PC-9 (cell line): Measurements from ENCODE around the gene SLC27A2. TPM values are rescaled to one million over a fixed set of nuclear protein-coding genes. Genes with fewer than 3 reads are reported as not detected.
"Not testable (repeated sequence)": the region's sequence is repeated elsewhere in the genome, so short reads cannot be mapped to it uniquely, and the experiment has no call there.

Experiments used
- BruUV-seq: library from RNA; stranded (reverse); fragments of 400-500 nt; replicated peaks from 2 replicates; lab custom pipeline; 2021; lab: Mats Ljungman, UMichigan
- CTCF ChIA-PET: fragments of 300-600 bp; sonication (Branson Sonifier 250); formaldehyde crosslinking; loops from one replicate; lab custom pipeline; 2022; ENCODE audit warnings: antibody characterized with exemption; lab: Charles Lee
- POLR2A ChIA-PET: fragments of 300-600 bp; sonication (Branson Sonifier 250); formaldehyde crosslinking; loops from one replicate; lab custom pipeline; 2022; ENCODE audit warnings: antibody characterized with exemption; ENCODE audit not compliant: unreplicated experiment; lab: Charles Lee
- DNase-seq, 2 experiments: peaks; one replicate each; pipeline versions ENCODE4 v3.0.0 to v3.0.0-alpha.2; 2015 to 2022; ENCODE audit warnings: mixed read lengths in 1 of 2
- H2AFZ ChIP-seq: fragments of 200-600 bp; sonication (generic); 2 replicates; pipeline ENCODE4 v1.8.1; 2017; ENCODE audit warnings: antibody characterized with exemption
- H3F3A ChIP-seq: fragments of 200-600 bp; sonication (generic); 2 replicates; pipeline ENCODE4 v1.8.1; 2017; ENCODE audit warnings: antibody characterized with exemption, mild to moderate bottlenecking, low read depth; ENCODE audit not compliant: insufficient read depth
- H3K27ac ChIP-seq: fragments of 200-600 bp; sonication (generic); 2 replicates; pipeline ENCODE4 v1.6.1; 2016; ENCODE audit warnings: mixed run types
- H3K27me3 ChIP-seq: fragments of 200-600 bp; sonication (generic); 2 replicates; pipeline ENCODE4 v1.6.1; 2016; ENCODE audit warnings: low read depth, mixed run types; ENCODE audit not compliant: insufficient read depth
- H3K36me3 ChIP-seq: fragments of 200-600 bp; sonication (generic); 2 replicates; pipeline ENCODE4 v1.6.1; 2016; ENCODE audit warnings: low read depth, mixed run types
- H3K4me1 ChIP-seq: fragments of 200-600 bp; sonication (generic); replicated peaks from 2 replicates; pipeline ENCODE4 v1.6.1; 2016; ENCODE audit warnings: mixed run types; ENCODE audit not compliant: insufficient read depth
- H3K4me2 ChIP-seq: fragments of 200-600 bp; sonication (generic); 2 replicates; pipeline ENCODE4 v1.6.1; 2017; ENCODE audit warnings: mixed run types
- H3K4me3 ChIP-seq: fragments of 200-600 bp; sonication (generic); 2 replicates; pipeline ENCODE4 v1.6.1; 2016; ENCODE audit warnings: mixed run types
- H3K79me2 ChIP-seq: fragments of 200-600 bp; sonication (generic); 2 replicates; pipeline ENCODE4 v1.6.1; 2017; ENCODE audit warnings: low read depth, mixed run types
- H3K9me2 ChIP-seq: fragments of 200-600 bp; sonication (generic); 2 replicates; pipeline ENCODE4 v1.8.1; 2017; ENCODE audit warnings: mild to moderate bottlenecking; ENCODE audit not compliant: insufficient read depth
- H3K9me3 ChIP-seq: fragments of 200-600 bp; sonication (generic); 2 replicates; pipeline ENCODE4 v1.8.1; 2016; ENCODE audit warnings: low read depth; ENCODE audit not compliant: insufficient read depth
- H4K20me1 ChIP-seq: fragments of 200-600 bp; sonication (generic); 2 replicates; pipeline ENCODE4 v1.8.1; 2017; ENCODE audit not compliant: insufficient read depth
- EZH2 ChIP-seq: fragments of 200-600 bp; sonication (generic); IDR thresholded peaks from 2 replicates; pipeline ENCODE4 v1.8.0; 2017; ENCODE audit warnings: antibody characterized with exemption, low read depth
- intact Hi-C: fragments of 100-400 bp; cut with micrococcal nuclease; formaldehyde crosslinking; loops from one replicate; pipeline ENCODE4 v1.10.0; 2022; ENCODE audit not compliant: unreplicated experiment
- total RNA-seq: library from RNA; stranded (reverse); gene quantifications from 2 replicates; pipeline ENCODE4 v1.2.3, GENCODE V29; 2021
- TF ChIP-seq, protein P1 (sequence below): fragments of 200-600 bp; sonication (generic); conservative IDR thresholded peaks from 2 replicates; pipeline ENCODE4 v1.6.1; 2017; ENCODE audit warnings: mixed run types, antibody characterized with exemption, mild to moderate bottlenecking, moderate library complexity

Gene SLC27A2
- total RNA-seq, 1 experiment from 2014 or later: 7.5 TPM

DNA sequence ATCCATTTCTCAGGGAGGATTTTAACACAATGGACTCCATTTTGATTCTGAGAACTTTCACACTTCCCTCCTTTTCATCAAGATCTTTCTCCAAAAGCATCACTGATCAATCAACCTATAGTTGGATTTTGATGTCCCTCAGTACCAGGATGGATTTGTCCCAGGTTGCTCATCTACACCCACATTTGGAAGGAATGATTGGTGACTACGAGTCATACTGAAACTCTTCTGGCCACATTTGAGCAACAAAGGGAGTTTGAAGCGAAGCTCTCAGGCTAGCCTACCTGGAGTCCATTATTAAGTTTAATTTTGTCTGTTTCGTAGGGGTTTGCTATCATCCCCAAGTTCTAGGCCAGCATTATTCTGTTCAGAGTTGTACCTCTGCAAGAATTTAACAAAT is 31.6 kb upstream of the SLC27A2 start:
- no peak for TF ChIP-seq EZH2
- TF ChIP-seq, protein P1, sequence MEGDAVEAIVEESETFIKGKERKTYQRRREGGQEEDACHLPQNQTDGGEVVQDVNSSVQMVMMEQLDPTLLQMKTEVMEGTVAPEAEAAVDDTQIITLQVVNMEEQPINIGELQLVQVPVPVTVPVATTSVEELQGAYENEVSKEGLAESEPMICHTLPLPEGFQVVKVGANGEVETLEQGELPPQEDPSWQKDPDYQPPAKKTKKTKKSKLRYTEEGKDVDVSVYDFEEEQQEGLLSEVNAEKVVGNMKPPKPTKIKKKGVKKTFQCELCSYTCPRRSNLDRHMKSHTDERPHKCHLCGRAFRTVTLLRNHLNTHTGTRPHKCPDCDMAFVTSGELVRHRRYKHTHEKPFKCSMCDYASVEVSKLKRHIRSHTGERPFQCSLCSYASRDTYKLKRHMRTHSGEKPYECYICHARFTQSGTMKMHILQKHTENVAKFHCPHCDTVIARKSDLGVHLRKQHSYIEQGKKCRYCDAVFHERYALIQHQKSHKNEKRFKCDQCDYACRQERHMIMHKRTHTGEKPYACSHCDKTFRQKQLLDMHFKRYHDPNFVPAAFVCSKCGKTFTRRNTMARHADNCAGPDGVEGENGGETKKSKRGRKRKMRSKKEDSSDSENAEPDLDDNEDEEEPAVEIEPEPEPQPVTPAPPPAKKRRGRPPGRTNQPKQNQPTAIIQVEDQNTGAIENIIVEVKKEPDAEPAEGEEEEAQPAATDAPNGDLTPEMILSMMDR: no peak
- no peak overlapping the region for H2AFZ ChIP-seq
- no peaks in the 10 kb centered on the region for H3K9me2 ChIP-seq
- no peaks in the 10 kb centered on the region for H3K36me3 ChIP-seq
- H3K4me2 ChIP-seq: no peak overlapping the region
- no peaks in the 10 kb centered on the region; the same call in 1 of the 2 replicates for H3F3A ChIP-seq
- DNase-seq: no peak
- no TSS peak for BruUV-seq
- H3K79me2 ChIP-seq: no peaks in the 10 kb centered on the region
- H3K27me3 ChIP-seq: no peaks in the 10 kb centered on the region
- intact Hi-C loops: no loop called here
- no peak overlapping the region for H3K27ac ChIP-seq
- no peak overlapping the region for H3K4me3 ChIP-seq
- peaks cover 32% of the 10 kb centered on the region for H3K4me1 ChIP-seq
- ChIA-PET POLR2A (interaction anchor here (0.6 kb wide), 1 partner anchor 138 kb away, joined by 3 read pairs; no protein-coding TSS in a partner anchor), CTCF (interaction anchor here (0.6 kb wide), 1 partner anchor 184 kb away, joined by 7 read pairs; no protein-coding TSS in a partner anchor)
- no peaks in the 10 kb centered on the region for H3K9me3 ChIP-seq
- no peaks in the 10 kb centered on the region for H4K20me1 ChIP-seq

DNA sequence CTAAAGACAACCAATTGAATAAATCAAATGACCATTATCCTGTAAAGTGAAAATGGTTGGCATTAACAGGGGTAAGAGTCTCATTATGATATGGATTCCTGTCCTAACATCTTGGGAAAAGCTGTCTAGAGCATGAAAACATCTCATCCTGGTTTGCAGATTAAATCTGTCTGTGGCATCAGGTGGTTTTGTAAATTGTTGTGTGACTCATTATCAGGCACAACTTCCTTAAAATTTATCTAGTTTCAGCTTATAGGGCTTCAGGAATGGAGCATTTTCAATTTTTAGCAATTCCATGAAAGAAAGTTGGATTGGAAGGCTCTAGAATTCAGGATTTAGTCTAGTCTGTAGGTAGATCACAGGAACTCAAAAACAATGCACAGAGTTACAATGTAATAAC is 31.1 kb upstream of the SLC27A2 start:
- Histone ChIP-seq H3K9me3 (no peaks in the 10 kb centered on the region), H3K36me3 (no peaks in the 10 kb centered on the region), H3K4me1 (peaks cover 32% of the 10 kb centered on the region), H3K4me3 (no peak overlapping the region), H3K4me2 (no peak overlapping the region), H3F3A (no peaks in the 10 kb centered on the region; the same call in 1 of the 2 replicates), H3K9me2 (no peaks in the 10 kb centered on the region), H2AFZ (no peak overlapping the region), H3K27me3 (no peaks in the 10 kb centered on the region), H3K79me2 (no peaks in the 10 kb centered on the region), H3K27ac (no peak overlapping the region; the same call in 1 of the 2 replicates), H4K20me1 (no peaks in the 10 kb centered on the region)
- no TSS peak for BruUV-seq
- intact Hi-C loops: no loop called here
- no peak for DNase-seq
- ChIA-PET CTCF (interaction anchor here (0.6 kb wide), 3 partner anchors 184 to 1399 kb away, joined by 3 to 7 read pairs (median 5); no protein-coding TSS in a partner anchor), POLR2A (interaction anchor here (0.6 kb wide), 1 partner anchor 137 kb away, joined by 3 read pairs; no protein-coding TSS in a partner anchor)
- TF ChIP-seq EZH2: no peak
- TF ChIP-seq, protein P1: no peak

DNA sequence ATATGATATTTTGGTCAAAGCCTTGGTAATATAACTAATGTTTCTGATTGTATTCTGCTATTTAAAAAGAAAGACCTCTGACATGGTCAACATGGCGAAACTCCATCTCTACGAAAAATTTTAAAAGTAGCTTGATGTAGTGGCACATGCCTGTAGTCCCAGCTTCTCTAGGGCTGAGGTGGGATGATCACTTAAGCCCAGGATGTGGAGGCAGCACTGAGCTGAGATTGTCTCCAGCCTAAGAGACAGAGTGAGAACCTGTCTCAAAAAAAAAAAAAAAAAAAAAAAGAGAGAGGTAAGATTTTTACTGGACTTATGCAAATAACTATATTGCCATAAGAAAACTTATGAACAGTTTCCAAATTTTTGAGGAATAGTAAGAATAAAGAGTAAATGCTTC is 30.5 kb upstream of the SLC27A2 start:
- Histone ChIP-seq H3K4me2 (no peak overlapping the region), H4K20me1 (no peaks in the 10 kb centered on the region), H3K27ac (no peak overlapping the region), H3K9me2 (no peaks in the 10 kb centered on the region), H3K4me1 (peaks cover 32% of the 10 kb centered on the region), H3K27me3 (no peaks in the 10 kb centered on the region), H3K36me3 (no peaks in the 10 kb centered on the region), H3F3A (no peaks in the 10 kb centered on the region; the same call in 1 of the 2 replicates), H3K4me3 (no peak overlapping the region), H3K9me3 (no peaks in the 10 kb centered on the region), H2AFZ (no peak overlapping the region), H3K79me2 (no peaks in the 10 kb centered on the region)
- BruUV-seq: no TSS peak
- ChIA-PET POLR2A (no interaction called here), CTCF (interaction anchor here (0.6 kb wide), 1 partner anchor 197 kb away, joined by 5 read pairs; no protein-coding TSS in a partner anchor)
- no peak for DNase-seq
- TF ChIP-seq EZH2: no peak
- TF ChIP-seq, protein P1: no peak
- intact Hi-C loops: no loop called here

DNA sequence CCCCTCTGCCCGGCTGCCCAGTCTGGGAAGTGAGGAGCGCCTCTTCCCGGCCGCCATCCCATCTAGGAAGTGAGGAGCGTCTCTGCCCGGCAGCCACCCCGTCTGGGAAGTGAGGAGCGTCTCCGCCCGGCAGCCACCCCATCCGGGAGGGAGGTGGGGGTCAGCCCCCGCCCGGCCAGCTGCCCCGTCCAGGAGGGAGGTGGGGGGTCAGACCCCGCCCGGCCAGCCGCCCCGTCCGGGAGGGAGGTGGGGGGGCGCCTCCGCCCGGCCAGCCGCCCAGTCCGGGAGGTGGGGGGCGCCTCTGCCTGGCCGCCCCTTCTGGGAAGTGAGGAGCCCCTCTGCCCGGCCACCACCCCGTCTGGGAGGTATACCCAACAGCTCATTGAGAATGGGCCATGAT is 23.8 kb upstream of the SLC27A2 start:
- H3K4me1 ChIP-seq, H3K36me3 ChIP-seq, CTCF ChIA-PET, BruUV-seq, intact Hi-C loops, H3F3A ChIP-seq, H3K79me2 ChIP-seq, POLR2A ChIA-PET, H3K4me3 ChIP-seq, DNase-seq, H3K9me3 ChIP-seq, H3K4me2 ChIP-seq, H3K27ac ChIP-seq, H3K27me3 ChIP-seq, H4K20me1 ChIP-seq, H2AFZ ChIP-seq, H3K9me2 ChIP-seq: not testable (repeated sequence)
